ENCODE results near the gene TMEM269.

TMEM269 gene

DNA sequence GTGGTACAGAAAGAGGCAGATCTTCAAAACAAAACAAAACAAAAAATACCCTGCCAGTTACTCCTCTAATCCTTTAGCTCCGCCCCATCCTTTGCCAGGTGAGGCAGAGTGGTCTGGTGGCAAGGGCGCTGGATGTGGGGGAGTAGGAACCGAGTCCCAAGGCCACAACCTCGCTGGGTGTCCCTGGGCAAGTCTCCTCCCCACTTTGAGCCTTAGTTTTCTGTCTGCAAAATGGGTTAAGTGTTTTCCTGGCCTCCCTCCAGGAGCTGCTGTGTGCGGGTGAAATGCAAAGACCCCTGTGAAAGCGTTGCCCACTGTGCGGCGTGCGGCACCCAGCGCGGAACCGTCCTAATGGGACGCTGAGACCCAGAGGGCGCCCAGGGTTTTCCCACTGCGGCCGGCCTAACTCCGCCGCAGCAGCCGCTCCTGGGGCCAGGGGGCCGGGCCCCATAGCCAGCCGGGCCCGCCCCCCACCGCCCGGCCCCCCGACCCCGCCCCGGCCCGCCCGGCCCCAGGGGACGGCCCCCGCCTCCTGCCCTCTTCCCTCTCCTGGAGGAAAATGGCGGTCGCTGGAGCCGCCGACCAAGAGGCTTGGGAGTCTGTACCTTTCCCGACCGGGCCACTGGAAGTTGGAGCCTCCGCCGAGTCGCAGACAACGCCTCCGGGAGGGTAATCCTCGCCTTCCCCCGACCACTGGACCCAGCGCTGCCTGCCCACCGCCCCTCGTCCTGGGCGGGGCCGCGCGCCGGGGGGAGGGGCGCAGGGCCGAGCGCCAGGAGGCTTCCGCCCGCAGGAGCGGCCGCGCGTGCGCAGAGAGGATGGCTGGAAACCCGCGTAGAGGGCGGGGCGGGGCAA is 32.0 kb downstream of the TMEM269 start, which contains the start of the genes ERMAP and SVBP:
Gene ERMAP (plus strand): TSS at position 538 of the 855 bp plus-strand sequence. CDS start 13,327 bp downstream, outside the sequence.
Gene SVBP (minus strand): TSS at position 813 of the 855 bp plus-strand sequence. CDS start 853 bp downstream, outside the sequence.
- Histone ChIP-seq H3K27me3 (ENCODE audit: control insufficient read depth, insufficient read depth, low read length) (no peaks in the 10 kb centered on the region), H3K4me3 (ENCODE audit: low read length) (peak within 1 kb of the TSS; percentile 99), H3K4me1 (ENCODE audit: control insufficient read depth, insufficient read depth, low read length) (peaks cover 16% of the 10 kb centered on the region), H3K9me3 (replicated peaks; ENCODE audit: low read length) (no peaks in the 10 kb centered on the region), H3K9ac (ENCODE audit: low read depth, low read length) (peak within 1 kb of the TSS; percentile 99), H3K4me2 (ENCODE audit: low read length) (peak within 1 kb of the TSS; percentile 94), H3K36me3 (ENCODE audit: insufficient read depth, low read length) (no peaks in the 10 kb centered on the region)

- H3K9me3 ChIP-seq (replicated peaks; ENCODE audit: low read length): no peaks in the 10 kb centered on the region
- peak overlapping the region; percentile 99 for H3K4me3 ChIP-seq (ENCODE audit: low read length)
- H3K27me3 ChIP-seq (ENCODE audit: control insufficient read depth, insufficient read depth, low read length): no peaks in the 10 kb centered on the region
- H3K36me3 ChIP-seq (ENCODE audit: insufficient read depth, low read length): no peaks in the 10 kb centered on the region
- H3K4me2 ChIP-seq (ENCODE audit: low read length): peak overlapping the region; percentile 84
- peaks cover 16% of the 10 kb centered on the region for H3K4me1 ChIP-seq (ENCODE audit: control insufficient read depth, insufficient read depth, low read length)
- peak overlapping the region; percentile 99 for H3K9ac ChIP-seq (ENCODE audit: low read depth, low read length)
Observed at GRCh38 chr1:42817440-42817767, 32.6 kb downstream of the TMEM269 start.

GRCh38 chr1:42817976-42818375 is 33.2 kb downstream of the TMEM269 start:
- H3K9ac ChIP-seq (ENCODE audit: low read depth, low read length): peak overlapping the region; percentile 99
- no peaks in the 10 kb centered on the region for H3K9me3 ChIP-seq (replicated peaks; ENCODE audit: low read length)
- H3K4me3 ChIP-seq (ENCODE audit: low read length): peak overlapping the region; percentile 99
- H3K4me1 ChIP-seq (ENCODE audit: control insufficient read depth, insufficient read depth, low read length): peaks cover 21% of the 10 kb centered on the region
- no peaks in the 10 kb centered on the region for H3K36me3 ChIP-seq (ENCODE audit: insufficient read depth, low read length)
- peak overlapping the region; percentile 84 for H3K4me2 ChIP-seq (ENCODE audit: low read length)
- no peaks in the 10 kb centered on the region for H3K27me3 ChIP-seq (ENCODE audit: control insufficient read depth, insufficient read depth, low read length)

DNA sequence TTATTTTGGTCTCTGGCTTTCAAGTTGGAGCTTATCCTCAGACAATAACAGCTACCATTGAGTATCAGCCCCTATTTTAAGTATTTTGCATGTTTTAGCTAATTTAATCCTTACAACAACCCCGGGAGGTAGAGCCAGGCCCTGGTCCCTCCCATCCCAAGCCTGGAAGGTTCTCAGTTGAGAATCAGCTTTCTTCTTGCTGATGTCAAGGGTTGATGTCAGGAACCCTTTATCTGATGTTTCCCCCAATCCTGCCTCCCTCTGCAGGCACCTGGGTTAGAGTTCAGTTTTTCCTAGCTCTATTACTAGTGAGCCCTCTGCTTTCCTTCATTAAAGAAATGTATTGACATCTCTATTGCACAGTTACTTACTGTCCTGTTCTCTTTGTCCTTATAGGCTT is 36.0 kb downstream of the TMEM269 start:
- Histone ChIP-seq H3K36me3 (ENCODE audit: insufficient read depth, low read length) (no peaks in the 10 kb centered on the region), H3K27me3 (ENCODE audit: control insufficient read depth, insufficient read depth, low read length) (no peaks in the 10 kb centered on the region)

DNA sequence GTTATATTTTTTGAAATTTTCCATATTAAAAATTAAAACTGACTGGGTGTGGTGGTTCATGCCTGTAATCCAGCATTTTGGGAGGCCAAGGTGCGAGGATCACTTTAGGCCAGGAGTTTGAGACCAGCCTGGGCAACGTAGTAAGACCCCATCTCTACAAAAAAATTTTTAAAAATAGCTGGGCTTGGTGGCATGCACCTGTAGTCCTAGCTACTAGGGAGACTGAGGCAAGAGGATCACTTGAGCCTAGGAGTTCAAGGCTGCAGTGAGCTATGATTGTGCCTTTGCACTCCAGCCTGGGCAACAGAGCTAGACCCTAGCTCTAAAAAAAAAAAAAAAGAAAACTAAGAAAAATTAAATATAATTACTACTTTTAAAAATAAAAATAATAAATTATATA is 36.9 kb downstream of the TMEM269 start:
- Histone ChIP-seq H3K4me3 (ENCODE audit: low read length) (no peak overlapping the region), H3K36me3 (ENCODE audit: insufficient read depth, low read length) (no peaks in the 10 kb centered on the region), H3K27me3 (ENCODE audit: control insufficient read depth, insufficient read depth, low read length) (no peaks in the 10 kb centered on the region), H3K4me1 (ENCODE audit: control insufficient read depth, insufficient read depth, low read length) (peaks cover 13% of the 10 kb centered on the region), H3K9me3 (replicated peaks; ENCODE audit: low read length) (no peaks in the 10 kb centered on the region), H3K4me2 (ENCODE audit: low read length) (no peak overlapping the region), H3K9ac (ENCODE audit: low read depth, low read length) (no peak overlapping the region)

More for the DNA sequence above, 36.0 kb downstream of the TMEM269 start:
- Histone ChIP-seq H3K9me3 (replicated peaks; ENCODE audit: low read length) (no peaks in the 10 kb centered on the region), H3K9ac (ENCODE audit: low read depth, low read length) (no peak overlapping the region), H3K4me1 (ENCODE audit: control insufficient read depth, insufficient read depth, low read length) (peaks cover 22% of the 10 kb centered on the region), H3K4me3 (ENCODE audit: low read length) (no peak overlapping the region), H3K4me2 (ENCODE audit: low read length) (no peak overlapping the region)

- no peaks in the 10 kb centered on the region for H3K9me3 ChIP-seq (replicated peaks; ENCODE audit: low read length)
- H3K4me3 ChIP-seq (ENCODE audit: low read length): no peak overlapping the region
- H3K36me3 ChIP-seq (ENCODE audit: insufficient read depth, low read length): no peaks in the 10 kb centered on the region
- H3K9ac ChIP-seq (ENCODE audit: low read depth, low read length): no peak overlapping the region
- H3K4me2 ChIP-seq (ENCODE audit: low read length): peak overlapping the region; percentile 19
- H3K4me1 ChIP-seq (ENCODE audit: control insufficient read depth, insufficient read depth, low read length): peaks cover 10% of the 10 kb centered on the region
- H3K27me3 ChIP-seq (ENCODE audit: control insufficient read depth, insufficient read depth, low read length): no peaks in the 10 kb centered on the region
Observed at GRCh38 chr1:42822800-42823392, 38.1 kb downstream of the TMEM269 start.

DNA sequence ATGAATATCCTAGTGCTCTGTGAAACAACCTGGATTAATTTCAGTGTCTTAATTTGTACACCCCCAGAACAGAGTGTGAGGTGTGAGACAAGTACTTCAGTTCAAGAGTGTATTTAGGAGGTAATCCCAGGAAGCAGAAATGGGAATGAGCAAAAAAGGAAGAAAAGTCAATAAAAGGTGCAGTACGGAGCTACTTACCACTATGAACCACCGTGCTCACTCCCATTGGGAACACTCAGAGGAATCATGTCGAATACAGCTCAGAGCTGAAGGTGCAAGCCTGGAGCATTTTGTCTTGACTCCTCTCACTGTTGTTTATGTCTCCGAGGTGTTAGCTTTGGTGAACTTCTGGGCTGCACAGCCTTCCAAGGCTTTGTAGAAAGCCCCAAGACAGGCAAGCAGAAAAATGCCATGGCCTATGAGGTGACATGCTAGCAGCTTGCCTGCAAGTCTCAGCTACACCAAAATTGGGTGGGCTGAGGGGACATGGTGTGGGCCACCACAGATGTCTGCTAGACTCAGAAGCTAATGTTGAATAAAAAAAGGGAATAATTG is 39.8 kb downstream of the TMEM269 start:
- Histone ChIP-seq H3K9ac (ENCODE audit: low read depth, low read length) (no peak overlapping the region), H3K27me3 (ENCODE audit: control insufficient read depth, insufficient read depth, low read length) (no peaks in the 10 kb centered on the region), H3K9me3 (replicated peaks; ENCODE audit: low read length) (no peaks in the 10 kb centered on the region), H3K36me3 (ENCODE audit: insufficient read depth, low read length) (peaks cover 6% of the 10 kb centered on the region), H3K4me3 (ENCODE audit: low read length) (no peak overlapping the region), H3K4me2 (ENCODE audit: low read length) (no peak overlapping the region), H3K4me1 (ENCODE audit: control insufficient read depth, insufficient read depth, low read length) (peaks cover 7% of the 10 kb centered on the region)

GRCh38 chr1:42825036-42825851 is 40.5 kb downstream of the TMEM269 start:
- Histone ChIP-seq H3K36me3 (ENCODE audit: insufficient read depth, low read length) (peaks cover 13% of the 10 kb centered on the region), H3K9me3 (replicated peaks; ENCODE audit: low read length) (no peaks in the 10 kb centered on the region), H3K4me2 (ENCODE audit: low read length) (no peak overlapping the region), H3K9ac (ENCODE audit: low read depth, low read length) (no peak overlapping the region), H3K4me1 (ENCODE audit: control insufficient read depth, insufficient read depth, low read length) (peaks cover 7% of the 10 kb centered on the region), H3K4me3 (ENCODE audit: low read length) (no peak overlapping the region), H3K27me3 (ENCODE audit: control insufficient read depth, insufficient read depth, low read length) (no peaks in the 10 kb centered on the region)

DNA sequence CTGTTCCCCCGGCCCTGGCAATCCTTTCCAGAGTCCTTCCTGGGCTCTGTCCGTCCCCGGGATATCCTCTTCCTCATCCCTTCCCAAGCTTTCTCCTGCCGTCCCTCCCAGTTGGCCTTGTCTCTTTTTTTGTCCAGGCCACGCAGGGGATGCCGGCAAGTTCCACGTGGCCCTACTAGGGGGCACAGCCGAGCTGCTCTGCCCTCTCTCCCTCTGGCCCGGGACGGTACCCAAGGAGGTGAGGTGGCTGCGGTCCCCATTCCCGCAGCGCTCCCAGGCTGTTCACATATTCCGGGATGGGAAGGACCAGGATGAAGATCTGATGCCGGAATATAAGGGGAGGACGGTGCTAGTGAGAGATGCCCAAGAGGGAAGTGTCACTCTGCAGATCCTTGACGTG is 45.8 kb downstream of the TMEM269 start:
- Histone ChIP-seq H3K4me2 (ENCODE audit: low read length) (no peak overlapping the region), H3K27me3 (ENCODE audit: control insufficient read depth, insufficient read depth, low read length) (no peaks in the 10 kb centered on the region), H3K9ac (ENCODE audit: low read depth, low read length) (no peak overlapping the region), H3K36me3 (ENCODE audit: insufficient read depth, low read length) (peaks cover 20% of the 10 kb centered on the region), H3K4me1 (ENCODE audit: control insufficient read depth, insufficient read depth, low read length) (no peaks in the 10 kb centered on the region), H3K4me3 (ENCODE audit: low read length) (no peak overlapping the region), H3K9me3 (replicated peaks; ENCODE audit: low read length) (no peaks in the 10 kb centered on the region)

DNA sequence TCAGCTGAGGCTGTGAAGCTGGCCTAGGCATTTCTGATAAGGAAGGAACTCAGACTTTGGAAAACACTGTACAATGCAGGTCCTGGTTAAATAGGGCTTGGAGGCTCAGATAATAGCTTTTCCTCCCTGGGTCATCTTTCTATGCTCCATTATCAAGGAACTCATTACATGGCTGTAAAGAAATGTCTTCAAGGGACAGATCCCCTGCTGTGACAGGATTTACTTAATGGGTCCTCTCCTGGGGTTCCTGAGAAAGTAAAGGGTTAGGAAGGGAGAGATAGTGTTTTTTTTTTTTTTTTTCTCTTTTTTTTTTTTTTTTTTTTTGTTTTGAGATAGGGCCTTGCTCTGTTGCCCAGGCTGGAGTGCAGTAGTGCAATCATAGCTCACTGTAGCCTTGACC is 46.5 kb downstream of the TMEM269 start:
- peaks cover 22% of the 10 kb centered on the region for H3K36me3 ChIP-seq (ENCODE audit: insufficient read depth, low read length)
- H3K9ac ChIP-seq (ENCODE audit: low read depth, low read length): no peak overlapping the region
- no peak overlapping the region for H3K4me2 ChIP-seq (ENCODE audit: low read length)
- H3K4me3 ChIP-seq (ENCODE audit: low read length): no peak overlapping the region
- H3K27me3 ChIP-seq (ENCODE audit: control insufficient read depth, insufficient read depth, low read length): no peaks in the 10 kb centered on the region
- H3K9me3 ChIP-seq (replicated peaks; ENCODE audit: low read length): no peaks in the 10 kb centered on the region
- H3K4me1 ChIP-seq (ENCODE audit: control insufficient read depth, insufficient read depth, low read length): no peaks in the 10 kb centered on the region

- no peaks in the 10 kb centered on the region for H3K4me1 ChIP-seq (ENCODE audit: control insufficient read depth, insufficient read depth, low read length)
- H3K4me2 ChIP-seq (ENCODE audit: low read length): no peak overlapping the region
- H3K27me3 ChIP-seq (ENCODE audit: control insufficient read depth, insufficient read depth, low read length): no peaks in the 10 kb centered on the region
- no peak overlapping the region for H3K9ac ChIP-seq (ENCODE audit: low read depth, low read length)
- H3K36me3 ChIP-seq (ENCODE audit: insufficient read depth, low read length): peaks cover 22% of the 10 kb centered on the region
- no peak overlapping the region for H3K4me3 ChIP-seq (ENCODE audit: low read length)
- no peaks in the 10 kb centered on the region for H3K9me3 ChIP-seq (replicated peaks; ENCODE audit: low read length)
Observed at GRCh38 chr1:42832641-42833240, 48.0 kb downstream of the TMEM269 start.
